Measurements from ENCODE around the gene PCTP. TPM values are rescaled to one million over a fixed set of nuclear protein-coding genes. Genes with fewer than 3 reads are reported as not detected.

PCTP gene
- total RNA-seq, 1 experiment from 2014 or later = 17.1 TPM

- Histone ChIP-seq H2AK5ac (ENCODE audit: insufficient read length, low read length) (no peak overlapping the region), H3K27ac (ENCODE audit: insufficient read length, low read depth, low read length) (no peak overlapping the region), H2BK120ac (ENCODE audit: low read depth, low read length, poor library complexity, severe bottlenecking) (no peak overlapping the region), H4K91ac (ENCODE audit: insufficient read length, low read depth, low read length) (no peak overlapping the region), H2BK5ac (ENCODE audit: insufficient read length, low read length) (no peak overlapping the region), H3K4me1 (ENCODE audit: insufficient read depth, low read length) (no peaks in the 10 kb centered on the region), H3K56ac (ENCODE audit: insufficient read length, low read depth, low read length) (no peak overlapping the region), H3K18ac (ENCODE audit: insufficient read length, low read depth, low read length) (no peak overlapping the region), H3K4me2 (ENCODE audit: insufficient read depth, insufficient read length, low read length) (no peak overlapping the region), H2BK12ac (ENCODE audit: insufficient read length, low read depth, low read length) (no peak overlapping the region), H3K79me1 (ENCODE audit: insufficient read depth, low read depth, low read length, poor library complexity, severe bottlenecking) (no peaks in the 10 kb centered on the region), H4K8ac (replicated peaks; ENCODE audit: insufficient read length, low read depth, low read length) (no peak overlapping the region), H3K9ac (ENCODE audit: extremely low read depth, insufficient read length, low read length) (no peak overlapping the region), H3K4ac (ENCODE audit: low read depth, low read length) (no peak overlapping the region), H3K14ac (ENCODE audit: insufficient read depth, low read length) (no peak overlapping the region), H3K23ac (ENCODE audit: insufficient read length, low read depth, low read length) (no peak overlapping the region), H3K9me3 (ENCODE audit: control insufficient read depth, low read depth, low read length) (no peaks in the 10 kb centered on the region), H3K27me3 (ENCODE audit: insufficient read depth, low read length) (no peaks in the 10 kb centered on the region), H4K20me1 (ENCODE audit: control insufficient read depth, insufficient read depth, insufficient read length) (peaks cover 3% of the 10 kb centered on the region), H2AFZ (ENCODE audit: low read length) (no peak overlapping the region), H3K79me2 (ENCODE audit: insufficient read depth, low read length) (no peaks in the 10 kb centered on the region), H4K5ac (ENCODE audit: insufficient read length, low read depth, low read length) (no peak overlapping the region), H3T11ph (ENCODE audit: low read length) (no peak overlapping the region), H3K23me2 (ENCODE audit: insufficient read length, low read depth, low read length, poor library complexity, severe bottlenecking) (no peaks in the 10 kb centered on the region), H2BK15ac (ENCODE audit: low read depth, low read length) (no peak overlapping the region), H2BK20ac (ENCODE audit: low read depth, low read length, poor library complexity, severe bottlenecking) (no peak overlapping the region)
- Mint-ChIP-seq H3K9me3 (no peaks in the 10 kb centered on the region), H3K4me3 (no peak overlapping the region), H3K27me3 (ENCODE audit: low read depth) (no peaks in the 10 kb centered on the region), H3K4me1 (peaks cover 3 to 7% of the 10 kb centered on the region in 2 experiments), H3K36me3 (ENCODE audit: insufficient read depth in 1 of 3, low read depth in 3 of 3) (no peaks in the 10 kb centered on the region; a peak in 1 of 7 replicates), H3K27ac (no peak overlapping the region)
- no CpG with 5 or more reads among the region's 16 CpGs for WGBS (ENCODE audit: extremely low coverage, insufficient read length, low lambda C conversion rate)
- no peak for TF ChIP-seq CTCF (conservative IDR thresholded peaks at IDR 0.05)
- peak; percentile 34 for DNase-seq
Observed at GRCh38 chr17:55783684-55784245, 32.9 kb downstream of the PCTP start.
